Stimulated activated CD4-positive, alpha-beta T cell treated with anti-CD3 and anti-CD28 coated beads, Interleukin-2, amount 100 ng/mL, for 48 hours (primary cell): Measurements from ENCODE around the gene ACSL5.
A peak's percentile ranks its signal among the peaks of the same experiment; 100 is the strongest.
"Not testable (repeated sequence)": the region's sequence is repeated elsewhere in the genome, so short reads cannot be mapped to it uniquely, and the experiment has no call there.

ENCODE experiments used
- DNase-seq, 2 donors: peaks; one replicate each; pipeline ENCODE4 v3.0.0-alpha.2; 2020

Gene ACSL5

GRCh38 chr10:112352044-112352443, 21.9 kb upstream of the ACSL5 start:
- no peak for DNase-seq

GRCh38 chr10:112353046-112353445, 20.9 kb upstream of the ACSL5 start:
- no peak for DNase-seq

GRCh38 chr10:112356686-112357085, 17.2 kb upstream of the ACSL5 start:
- no peak for DNase-seq

GRCh38 chr10:112359606-112360307, 14.2 kb upstream of the ACSL5 start:
- DNase-seq: no peak

- no peak for DNase-seq
These were observed 13.3 kb upstream of the ACSL5 start for GRCh38 chr10:112360308-112361270.

- DNase-seq: no peak
These were observed 11.8 kb upstream of the ACSL5 start for GRCh38 chr10:112361951-112362751.

- no peak for DNase-seq
These were observed 11.1 kb upstream of the ACSL5 start for GRCh38 chr10:112362833-112363232.

GRCh38 chr10:112363696-112364688, 9.9 kb upstream of the ACSL5 start:
- no peak for DNase-seq

GRCh38 chr10:112365014-112365432, 8.9 kb upstream of the ACSL5 start:
- no peak for DNase-seq

GRCh38 chr10:112365451-112365850, 8.5 kb upstream of the ACSL5 start:
- DNase-seq: no peak

GRCh38 chr10:112366992-112367391, 6.9 kb upstream of the ACSL5 start:
- DNase-seq: no peak

GRCh38 chr10:112367516-112367915, 6.4 kb upstream of the ACSL5 start:
- no peak for DNase-seq

GRCh38 chr10:112369495-112370423, 4.2 kb upstream of the ACSL5 start:
- no peak for DNase-seq

- DNase-seq: no peak
These were observed 3.5 kb upstream of the ACSL5 start for GRCh38 chr10:112370424-112370819.

- not testable (repeated sequence) for DNase-seq
These were observed 2.6 kb upstream of the ACSL5 start for GRCh38 chr10:112371326-112371725.

GRCh38 chr10:112372182-112372810, 1.6 kb upstream of the ACSL5 start:
- DNase-seq: not testable (repeated sequence)

GRCh38 chr10:112374724-112375541, 1.0 kb downstream of the ACSL5 start:
- DNase-seq: peak; percentile 8 to 16

GRCh38 chr10:112375721-112376395, 1.9 kb downstream of the ACSL5 start:
- DNase-seq: peak; percentile 17 to 22

GRCh38 chr10:112376396-112376790, 2.5 kb downstream of the ACSL5 start:
- DNase-seq: peak; percentile 9 to 15
